ENCODE measurements around the gene FNDC3A. TPM values are rescaled to one million over a fixed set of nuclear protein-coding genes. Genes with fewer than 3 reads are reported as not detected.

FNDC3A gene
- total RNA-seq, 2 donors from 2014 or later: 48.2 to 86.3 TPM

GRCh38 chr13:48985756-48986155 lies 10.0 kb downstream of the FNDC3A start:
- TF ChIP-seq CTCF (IDR thresholded peaks at IDR 0.05): no peak
- no peak overlapping the region for H3K27ac ChIP-seq
- H3K4me1 ChIP-seq (ENCODE audit: control insufficient read depth in 1 of 2, low read depth in 2 of 2): peaks cover 8 to 14% of the 10 kb centered on the region in 2 donors
- no peaks in the 10 kb centered on the region for H3K9me3 ChIP-seq
- no peaks in the 10 kb centered on the region for H3K36me3 ChIP-seq
- no peak overlapping the region for H3K4me3 ChIP-seq
- ATAC-seq (ENCODE audit: insufficient number of reproducible peaks, low FRiP score, low read depth): no peak
- H3K27me3 ChIP-seq (replicated peaks; ENCODE audit: insufficient read depth): no peaks in the 10 kb centered on the region
- no peak for DNase-seq (ENCODE audit: low spot score)

- H3K9me3 ChIP-seq: no peaks in the 10 kb centered on the region
- no peak overlapping the region for H3K4me3 ChIP-seq
- peaks cover 6 to 11% of the 10 kb centered on the region in 2 donors for H3K4me1 ChIP-seq (ENCODE audit: control insufficient read depth in 1 of 2, low read depth in 2 of 2)
- no peaks in the 10 kb centered on the region for H3K27me3 ChIP-seq (replicated peaks; ENCODE audit: insufficient read depth)
- H3K27ac ChIP-seq: no peak overlapping the region
- no peak for TF ChIP-seq CTCF (IDR thresholded peaks at IDR 0.05)
- DNase-seq (ENCODE audit: low spot score) (no peak), ATAC-seq (ENCODE audit: insufficient number of reproducible peaks, low FRiP score, low read depth) (no peak)
- no peaks in the 10 kb centered on the region for H3K36me3 ChIP-seq
Measured at GRCh38 chr13:48990900-48991299, 15.2 kb downstream of the FNDC3A start.

- TF ChIP-seq CTCF (IDR thresholded peaks at IDR 0.05): no peak
- Histone ChIP-seq H3K27me3 (replicated peaks; ENCODE audit: insufficient read depth) (no peaks in the 10 kb centered on the region), H3K27ac (no peak overlapping the region), H3K4me1 (ENCODE audit: control insufficient read depth in 1 of 2, low read depth in 2 of 2) (peaks cover 6 to 11% of the 10 kb centered on the region in 2 donors), H3K4me3 (no peak overlapping the region), H3K9me3 (no peaks in the 10 kb centered on the region), H3K36me3 (no peaks in the 10 kb centered on the region)
- ATAC-seq (ENCODE audit: insufficient number of reproducible peaks, low FRiP score, low read depth) (no peak), DNase-seq (ENCODE audit: low spot score) (no peak)
Measured at GRCh38 chr13:48993150-48993549, 17.4 kb downstream of the FNDC3A start.

- DNase-seq (ENCODE audit: low spot score) (no peak), ATAC-seq (ENCODE audit: insufficient number of reproducible peaks, low FRiP score, low read depth) (no peak)
- TF ChIP-seq CTCF (IDR thresholded peaks at IDR 0.05): no peak
Measured at GRCh38 chr13:48994706-48995105, 19.0 kb downstream of the FNDC3A start.

GRCh38 chr13:48998641-48999292 lies 23.1 kb downstream of the FNDC3A start:
- ATAC-seq (ENCODE audit: insufficient number of reproducible peaks, low FRiP score, low read depth) (no peak), DNase-seq (ENCODE audit: low spot score) (no peak)
- H3K4me3 ChIP-seq: no peak overlapping the region
- H3K9me3 ChIP-seq: peaks cover 8% of the 10 kb centered on the region
- no peaks in the 10 kb centered on the region for H3K36me3 ChIP-seq
- H3K27ac ChIP-seq: no peak overlapping the region
- H3K27me3 ChIP-seq (replicated peaks; ENCODE audit: insufficient read depth): no peaks in the 10 kb centered on the region
- no peak for TF ChIP-seq CTCF (IDR thresholded peaks at IDR 0.05)
- peaks cover 6% of the 10 kb centered on the region in 2 donors for H3K4me1 ChIP-seq (ENCODE audit: control insufficient read depth in 1 of 2, low read depth in 2 of 2)

More at GRCh38 chr13:48994706-48995105, 19.0 kb downstream of the FNDC3A start:
- no peak overlapping the region for H3K27ac ChIP-seq
- H3K27me3 ChIP-seq (replicated peaks; ENCODE audit: insufficient read depth): no peaks in the 10 kb centered on the region
- H3K4me3 ChIP-seq: no peak overlapping the region
- no peaks in the 10 kb centered on the region for H3K36me3 ChIP-seq
- peaks cover 3 to 6% of the 10 kb centered on the region in 2 donors for H3K4me1 ChIP-seq (ENCODE audit: control insufficient read depth in 1 of 2, low read depth in 2 of 2)
- no peaks in the 10 kb centered on the region for H3K9me3 ChIP-seq
